HepG2 (cell line): ENCODE data around the gene TSPAN5. TPM values are rescaled to one million over a fixed set of nuclear protein-coding genes. Genes with fewer than 3 reads are reported as not detected.

Experiments used
- ELF3 ChIP-seq: IDR thresholded peaks from 2 replicates; pipeline ENCODE4 v1.6.1; 2016; ENCODE audit warnings: missing genetic modification reagents, missing compliant biosample characterization
- FOXM1 ChIP-seq: sonication (generic); formaldehyde crosslinking; IDR thresholded peaks from 2 replicates; pipeline ENCODE4 v1.5.0; 2020; ENCODE audit warnings: missing genetic modification reagents
- HMG20A ChIP-seq: IDR thresholded peaks from 2 replicates; pipeline ENCODE4 v1.6.1; 2016; ENCODE audit warnings: borderline replicate concordance
- KMT2B ChIP-seq: IDR thresholded peaks from 2 replicates; pipeline ENCODE4 v1.6.1; 2016; ENCODE audit warnings: missing genetic modification reagents, missing compliant biosample characterization
- MIER3 ChIP-seq: IDR thresholded peaks from 2 replicates; pipeline ENCODE4 v1.6.1; 2016; ENCODE audit warnings: missing compliant biosample characterization, borderline replicate concordance
- NR2F2 ChIP-seq: IDR thresholded peaks from 2 replicates; pipeline ENCODE4 v1.6.1; 2012; ENCODE audit warnings: low read depth, inconsistent platforms, borderline replicate concordance
- PHF5A ChIP-seq: IDR thresholded peaks from one replicate; pipeline ENCODE4 v1.6.1; 2018; ENCODE audit warnings: low read depth, missing genetic modification reagents; ENCODE audit not compliant: unreplicated experiment
- PITX1 ChIP-seq: sonication (generic); formaldehyde crosslinking; IDR thresholded peaks from 2 replicates; pipeline ENCODE4 v1.5.1; 2020; ENCODE audit warnings: mild to moderate bottlenecking, missing genetic modification reagents
- RXRB ChIP-seq: IDR thresholded peaks from 2 replicates; pipeline ENCODE4 v1.6.1; 2016; ENCODE audit warnings: borderline replicate concordance, missing genetic modification reagents, missing compliant biosample characterization
- TBL1XR1 ChIP-seq: fragments of 150-350 bp; IDR thresholded peaks from 2 replicates; pipeline ENCODE4 v1.6.1; 2014; ENCODE audit warnings: borderline replicate concordance, low read length; ENCODE audit not compliant: partially characterized antibody
- THAP11 ChIP-seq: IDR thresholded peaks from 2 replicates; pipeline ENCODE4 v1.6.1; 2016; ENCODE audit warnings: missing biosample characterization, missing genetic modification reagents
- ZFP82 ChIP-seq: sonication (generic); formaldehyde crosslinking; IDR thresholded peaks from 2 replicates; pipeline ENCODE4 v1.5.1; 2020; ENCODE audit warnings: mild to moderate bottlenecking, missing genetic modification reagents, borderline replicate concordance
- ZNF556 ChIP-seq: sonication (generic); formaldehyde crosslinking; IDR thresholded peaks from 2 replicates; pipeline ENCODE4 v1.4.0; 2020; ENCODE audit warnings: mild to moderate bottlenecking, missing genetic modification reagents, borderline replicate concordance
- ZNF589 ChIP-seq: sonication (generic); formaldehyde crosslinking; conservative IDR thresholded peaks from 2 replicates; pipeline ENCODE4 v1.8.0; 2022; ENCODE audit warnings: mild to moderate bottlenecking, moderate library complexity, missing genetic modification reagents
- polyA plus RNA-seq, 8 experiments: library from polyadenylated mRNA; depleted of rRNA in 3 of 8; stranded (reverse) in 7 of 8; unstranded in 1 of 8; fragments of >200 nt; fragmentation: Illumina TruSeq in 4 of 8; extraction: Trizol in 4 of 8; gene quantifications; 2 replicates each; pipeline versions ENCODE4 v1.2.1 to v1.2.3, GENCODE V29; 2011 to 2016; ENCODE audit warnings: low read depth in 4 of 8, missing spikeins in 1 of 8, mixed read lengths in 1 of 8; ENCODE audit not compliant: insufficient read depth in 1 of 8
- total RNA-seq, 5 experiments: library from RNA; depleted of rRNA; stranded (reverse); fragments of >200 nt; fragmentation: Illumina TruSeq; extraction: Trizol; gene quantifications; 2 replicates each; pipeline ENCODE4 v1.2.3, GENCODE V29; 2016; ENCODE audit warnings: low read depth in 1 of 5
- TF ChIP-seq, protein P1 (sequence below): sonication (generic); formaldehyde crosslinking; IDR thresholded peaks from 2 replicates; pipeline ENCODE4 v1.5.1; 2020; ENCODE audit warnings: mild to moderate bottlenecking, missing genetic modification reagents, borderline replicate concordance
- TF ChIP-seq, protein P2 (sequence below): sonication (generic); formaldehyde crosslinking; IDR thresholded peaks from 2 replicates; pipeline ENCODE4 v1.4.0; 2020; ENCODE audit warnings: missing genetic modification reagents
- TF ChIP-seq, protein P3 (sequence below): sonication (generic); IDR thresholded peaks from 2 replicates; pipeline ENCODE4 v1.6.1; 2016; ENCODE audit warnings: low read depth, borderline replicate concordance

TSPAN5 gene
- total and polyA plus RNA-seq, 2 of the 13 experiments (the other 11 are each of a cell fraction or from before 2014, with no cell fraction given), result 0.20 to 0.53 TPM

DNA sequence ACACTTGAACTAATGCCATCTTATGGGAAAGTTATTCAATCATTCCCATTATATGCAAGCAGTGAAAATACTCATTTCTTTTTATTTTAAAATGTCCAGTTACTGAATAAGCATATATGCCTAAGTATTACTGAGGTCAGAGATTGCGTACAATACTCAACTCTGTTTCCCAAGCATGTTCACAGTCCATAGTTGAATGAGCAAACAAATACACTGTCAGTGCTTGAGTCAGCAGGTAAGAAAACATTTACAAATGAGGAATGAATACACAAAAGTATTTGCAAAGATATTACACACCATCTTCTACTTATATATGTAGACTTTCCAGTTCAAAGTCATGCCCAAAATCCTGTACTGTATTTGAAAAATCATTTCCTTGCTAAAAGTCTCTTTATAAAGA lies 74.1 kb downstream of the TSPAN5 start (continued):
- TF ChIP-seq, protein P1, sequence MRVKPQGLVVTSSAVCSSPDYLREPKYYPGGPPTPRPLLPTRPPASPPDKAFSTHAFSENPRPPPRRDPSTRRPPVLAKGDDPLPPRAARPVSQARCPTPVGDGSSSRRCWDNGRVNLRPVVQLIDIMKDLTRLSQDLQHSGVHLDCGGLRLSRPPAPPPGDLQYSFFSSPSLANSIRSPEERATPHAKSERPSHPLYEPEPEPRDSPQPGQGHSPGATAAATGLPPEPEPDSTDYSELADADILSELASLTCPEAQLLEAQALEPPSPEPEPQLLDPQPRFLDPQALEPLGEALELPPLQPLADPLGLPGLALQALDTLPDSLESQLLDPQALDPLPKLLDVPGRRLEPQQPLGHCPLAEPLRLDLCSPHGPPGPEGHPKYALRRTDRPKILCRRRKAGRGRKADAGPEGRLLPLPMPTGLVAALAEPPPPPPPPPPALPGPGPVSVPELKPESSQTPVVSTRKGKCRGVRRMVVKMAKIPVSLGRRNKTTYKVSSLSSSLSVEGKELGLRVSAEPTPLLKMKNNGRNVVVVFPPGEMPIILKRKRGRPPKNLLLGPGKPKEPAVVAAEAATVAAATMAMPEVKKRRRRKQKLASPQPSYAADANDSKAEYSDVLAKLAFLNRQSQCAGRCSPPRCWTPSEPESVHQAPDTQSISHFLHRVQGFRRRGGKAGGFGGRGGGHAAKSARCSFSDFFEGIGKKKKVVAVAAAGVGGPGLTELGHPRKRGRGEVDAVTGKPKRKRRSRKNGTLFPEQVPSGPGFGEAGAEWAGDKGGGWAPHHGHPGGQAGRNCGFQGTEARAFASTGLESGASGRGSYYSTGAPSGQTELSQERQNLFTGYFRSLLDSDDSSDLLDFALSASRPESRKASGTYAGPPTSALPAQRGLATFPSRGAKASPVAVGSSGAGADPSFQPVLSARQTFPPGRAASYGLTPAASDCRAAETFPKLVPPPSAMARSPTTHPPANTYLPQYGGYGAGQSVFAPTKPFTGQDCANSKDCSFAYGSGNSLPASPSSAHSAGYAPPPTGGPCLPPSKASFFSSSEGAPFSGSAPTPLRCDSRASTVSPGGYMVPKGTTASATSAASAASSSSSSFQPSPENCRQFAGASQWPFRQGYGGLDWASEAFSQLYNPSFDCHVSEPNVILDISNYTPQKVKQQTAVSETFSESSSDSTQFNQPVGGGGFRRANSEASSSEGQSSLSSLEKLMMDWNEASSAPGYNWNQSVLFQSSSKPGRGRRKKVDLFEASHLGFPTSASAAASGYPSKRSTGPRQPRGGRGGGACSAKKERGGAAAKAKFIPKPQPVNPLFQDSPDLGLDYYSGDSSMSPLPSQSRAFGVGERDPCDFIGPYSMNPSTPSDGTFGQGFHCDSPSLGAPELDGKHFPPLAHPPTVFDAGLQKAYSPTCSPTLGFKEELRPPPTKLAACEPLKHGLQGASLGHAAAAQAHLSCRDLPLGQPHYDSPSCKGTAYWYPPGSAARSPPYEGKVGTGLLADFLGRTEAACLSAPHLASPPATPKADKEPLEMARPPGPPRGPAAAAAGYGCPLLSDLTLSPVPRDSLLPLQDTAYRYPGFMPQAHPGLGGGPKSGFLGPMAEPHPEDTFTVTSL (CRISPR knock-in tag), result peak; percentile 70; the same call in 1 of the 2 replicates
- TF ChIP-seq ZFP82 (CRISPR knock-in tag) (no peak), PHF5A (no peak), ELF3 (CRISPR knock-in tag) (0 out of 2 replicates have a peak, but pooled peaks have one; percentile 27), RXRB (CRISPR knock-in tag) (peak; percentile 49; the same call in 1 of the 2 replicates), PITX1 (no peak), THAP11 (CRISPR knock-in tag) (peak; percentile 48), ZNF589 (CRISPR knock-in tag) (no peak), ZNF556 (CRISPR knock-in tag) (no peak), FOXM1 (no peak), MIER3 (CRISPR knock-in tag) (peak; percentile 55; the same call in 1 of the 2 replicates), HMG20A (CRISPR knock-in tag) (peak; percentile 91), NR2F2 (peak; percentile 69; the same call in 1 of the 2 replicates), TBL1XR1 (no peak), KMT2B (CRISPR knock-in tag) (no peak)
- TF ChIP-seq, protein P2, sequence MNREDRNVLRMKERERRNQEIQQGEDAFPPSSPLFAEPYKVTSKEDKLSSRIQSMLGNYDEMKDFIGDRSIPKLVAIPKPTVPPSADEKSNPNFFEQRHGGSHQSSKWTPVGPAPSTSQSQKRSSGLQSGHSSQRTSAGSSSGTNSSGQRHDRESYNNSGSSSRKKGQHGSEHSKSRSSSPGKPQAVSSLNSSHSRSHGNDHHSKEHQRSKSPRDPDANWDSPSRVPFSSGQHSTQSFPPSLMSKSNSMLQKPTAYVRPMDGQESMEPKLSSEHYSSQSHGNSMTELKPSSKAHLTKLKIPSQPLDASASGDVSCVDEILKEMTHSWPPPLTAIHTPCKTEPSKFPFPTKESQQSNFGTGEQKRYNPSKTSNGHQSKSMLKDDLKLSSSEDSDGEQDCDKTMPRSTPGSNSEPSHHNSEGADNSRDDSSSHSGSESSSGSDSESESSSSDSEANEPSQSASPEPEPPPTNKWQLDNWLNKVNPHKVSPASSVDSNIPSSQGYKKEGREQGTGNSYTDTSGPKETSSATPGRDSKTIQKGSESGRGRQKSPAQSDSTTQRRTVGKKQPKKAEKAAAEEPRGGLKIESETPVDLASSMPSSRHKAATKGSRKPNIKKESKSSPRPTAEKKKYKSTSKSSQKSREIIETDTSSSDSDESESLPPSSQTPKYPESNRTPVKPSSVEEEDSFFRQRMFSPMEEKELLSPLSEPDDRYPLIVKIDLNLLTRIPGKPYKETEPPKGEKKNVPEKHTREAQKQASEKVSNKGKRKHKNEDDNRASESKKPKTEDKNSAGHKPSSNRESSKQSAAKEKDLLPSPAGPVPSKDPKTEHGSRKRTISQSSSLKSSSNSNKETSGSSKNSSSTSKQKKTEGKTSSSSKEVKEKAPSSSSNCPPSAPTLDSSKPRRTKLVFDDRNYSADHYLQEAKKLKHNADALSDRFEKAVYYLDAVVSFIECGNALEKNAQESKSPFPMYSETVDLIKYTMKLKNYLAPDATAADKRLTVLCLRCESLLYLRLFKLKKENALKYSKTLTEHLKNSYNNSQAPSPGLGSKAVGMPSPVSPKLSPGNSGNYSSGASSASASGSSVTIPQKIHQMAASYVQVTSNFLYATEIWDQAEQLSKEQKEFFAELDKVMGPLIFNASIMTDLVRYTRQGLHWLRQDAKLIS (CRISPR knock-in tag), result no peak
- TF ChIP-seq, protein P3, sequence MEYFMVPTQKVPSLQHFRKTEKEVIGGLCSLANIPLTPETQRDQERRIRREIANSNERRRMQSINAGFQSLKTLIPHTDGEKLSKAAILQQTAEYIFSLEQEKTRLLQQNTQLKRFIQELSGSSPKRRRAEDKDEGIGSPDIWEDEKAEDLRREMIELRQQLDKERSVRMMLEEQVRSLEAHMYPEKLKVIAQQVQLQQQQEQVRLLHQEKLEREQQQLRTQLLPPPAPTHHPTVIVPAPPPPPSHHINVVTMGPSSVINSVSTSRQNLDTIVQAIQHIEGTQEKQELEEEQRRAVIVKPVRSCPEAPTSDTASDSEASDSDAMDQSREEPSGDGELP, result no peak
